Measurements from ENCODE around the gene PHC2.

Gene PHC2

DNA sequence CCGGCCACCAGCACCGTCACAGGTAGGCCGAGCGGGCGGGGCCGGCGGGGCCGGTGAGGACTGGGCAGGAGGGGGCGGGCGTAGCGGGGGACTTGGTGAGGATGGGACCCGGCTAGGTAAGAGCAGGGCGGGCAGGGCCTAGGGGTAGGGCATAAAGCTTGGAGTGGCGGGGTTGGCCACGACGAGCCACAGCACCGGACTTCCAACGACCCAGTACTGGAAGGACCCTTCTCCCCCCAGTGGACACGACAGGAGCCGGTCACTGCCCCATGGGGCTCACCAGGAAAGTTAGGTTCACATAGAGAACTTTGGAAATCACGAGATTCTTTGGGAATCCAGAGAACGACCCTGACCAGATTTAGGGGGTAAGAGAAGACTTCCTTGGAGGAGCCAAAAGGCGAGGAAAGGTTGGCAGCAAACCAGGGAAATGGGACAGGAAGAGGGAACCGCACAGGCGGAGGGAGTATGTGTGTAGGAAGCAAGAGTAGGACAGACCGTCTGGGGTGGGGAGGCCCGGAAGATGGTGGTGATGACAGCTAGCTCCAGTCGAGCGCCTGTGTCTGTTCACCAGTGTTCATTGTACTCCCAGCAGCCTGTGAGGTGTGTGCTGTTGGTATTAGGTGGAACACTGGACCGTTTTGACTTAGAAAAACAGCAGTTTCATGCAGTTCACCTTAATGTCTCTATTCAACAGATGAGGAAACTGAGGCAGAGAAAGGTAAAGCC lies 154.2 kb downstream of the PHC2 start:
- Histone ChIP-seq H3K9me3 (ENCODE audit: low read length) (no peaks in the 10 kb centered on the region), H3K27ac (ENCODE audit: low read depth, low read length, poor library complexity, severe bottlenecking) (no peak overlapping the region), H4K20me1 (ENCODE audit: insufficient read depth, low read length) (no peaks in the 10 kb centered on the region), H3K9me2 (ENCODE audit: low read depth, low read length) (no peaks in the 10 kb centered on the region), H3K4me2 (ENCODE audit: low read length) (no peak overlapping the region), H3K4me3 (ENCODE audit: low read depth, low read length, poor library complexity, severe bottlenecking) (no peak overlapping the region), H3K4me1 (ENCODE audit: insufficient read depth, low read length, severe bottlenecking) (no peaks in the 10 kb centered on the region), H3F3A (ENCODE audit: insufficient read depth, low read length) (no peaks in the 10 kb centered on the region), H2AFZ (ENCODE audit: low read length) (no peak overlapping the region), H3K79me2 (ENCODE audit: insufficient read depth, low read length) (no peaks in the 10 kb centered on the region), H3K36me3 (ENCODE audit: insufficient read depth, low read length) (no peaks in the 10 kb centered on the region), H3K27me3 (ENCODE audit: insufficient read depth, low read length) (no peaks in the 10 kb centered on the region), H3K9ac (ENCODE audit: low read length) (no peak overlapping the region)
- TF ChIP-seq, protein P1, sequence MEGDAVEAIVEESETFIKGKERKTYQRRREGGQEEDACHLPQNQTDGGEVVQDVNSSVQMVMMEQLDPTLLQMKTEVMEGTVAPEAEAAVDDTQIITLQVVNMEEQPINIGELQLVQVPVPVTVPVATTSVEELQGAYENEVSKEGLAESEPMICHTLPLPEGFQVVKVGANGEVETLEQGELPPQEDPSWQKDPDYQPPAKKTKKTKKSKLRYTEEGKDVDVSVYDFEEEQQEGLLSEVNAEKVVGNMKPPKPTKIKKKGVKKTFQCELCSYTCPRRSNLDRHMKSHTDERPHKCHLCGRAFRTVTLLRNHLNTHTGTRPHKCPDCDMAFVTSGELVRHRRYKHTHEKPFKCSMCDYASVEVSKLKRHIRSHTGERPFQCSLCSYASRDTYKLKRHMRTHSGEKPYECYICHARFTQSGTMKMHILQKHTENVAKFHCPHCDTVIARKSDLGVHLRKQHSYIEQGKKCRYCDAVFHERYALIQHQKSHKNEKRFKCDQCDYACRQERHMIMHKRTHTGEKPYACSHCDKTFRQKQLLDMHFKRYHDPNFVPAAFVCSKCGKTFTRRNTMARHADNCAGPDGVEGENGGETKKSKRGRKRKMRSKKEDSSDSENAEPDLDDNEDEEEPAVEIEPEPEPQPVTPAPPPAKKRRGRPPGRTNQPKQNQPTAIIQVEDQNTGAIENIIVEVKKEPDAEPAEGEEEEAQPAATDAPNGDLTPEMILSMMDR (IDR thresholded peaks at IDR 0.05; ENCODE audit: low read length): no peak
- TF ChIP-seq EZH2 (IDR thresholded peaks at IDR 0.05; ENCODE audit: borderline replicate concordance, low read length): no peak

DNA sequence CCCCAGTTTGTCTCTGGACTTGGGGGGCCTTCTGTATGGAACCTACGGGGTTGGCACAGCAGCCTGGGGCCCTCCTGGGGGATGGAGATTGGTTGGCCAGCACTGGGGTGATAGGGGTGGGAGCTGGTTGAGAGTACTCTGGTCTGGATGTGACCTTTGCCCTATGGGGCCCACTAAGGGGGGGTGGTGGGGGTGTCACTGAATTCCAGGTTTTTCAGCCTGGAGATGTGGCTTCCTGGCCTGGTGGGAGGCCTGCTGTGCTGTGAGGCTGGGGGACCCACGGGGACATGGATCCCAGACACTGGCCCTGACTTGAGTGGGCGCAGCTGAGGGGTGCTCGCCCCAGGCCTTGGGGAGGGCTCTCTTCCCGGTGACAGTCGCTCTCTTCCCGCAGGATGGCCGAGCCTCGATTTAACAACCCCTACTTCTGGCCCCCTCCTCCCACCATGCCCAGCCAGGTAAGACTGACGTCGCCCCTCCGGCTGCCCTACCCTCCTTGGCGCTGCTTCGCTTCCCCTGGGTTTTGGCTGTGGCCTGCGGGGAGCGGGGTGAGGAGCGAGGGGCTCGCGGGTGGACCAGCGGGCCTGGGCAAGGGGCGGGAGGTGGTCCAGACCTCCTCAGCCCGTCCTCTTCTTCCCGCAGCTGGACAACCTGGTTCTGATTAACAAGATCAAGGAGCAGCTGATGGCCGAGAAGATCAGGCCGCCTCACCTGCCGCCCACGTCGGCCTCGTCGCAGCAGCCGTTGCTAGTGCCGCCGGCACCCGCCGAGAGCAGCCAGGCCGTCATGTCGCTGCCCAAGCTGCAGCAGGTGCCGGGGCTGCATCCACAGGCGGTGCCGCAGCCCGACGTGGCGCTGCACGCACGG lies 155.0 kb downstream of the PHC2 start:
- no peak overlapping the region for H2AFZ ChIP-seq (ENCODE audit: low read length)
- no peaks in the 10 kb centered on the region for H3K4me1 ChIP-seq (ENCODE audit: insufficient read depth, low read length, severe bottlenecking)
- H3F3A ChIP-seq (ENCODE audit: insufficient read depth, low read length): no peaks in the 10 kb centered on the region
- no peaks in the 10 kb centered on the region for H3K27me3 ChIP-seq (ENCODE audit: insufficient read depth, low read length)
- no peaks in the 10 kb centered on the region for H3K9me2 ChIP-seq (ENCODE audit: low read depth, low read length)
- H3K79me2 ChIP-seq (ENCODE audit: insufficient read depth, low read length): no peaks in the 10 kb centered on the region
- no peak overlapping the region for H3K4me2 ChIP-seq (ENCODE audit: low read length)
- no peaks in the 10 kb centered on the region for H3K9me3 ChIP-seq (ENCODE audit: low read length)
- no peak overlapping the region for H3K27ac ChIP-seq (ENCODE audit: low read depth, low read length, poor library complexity, severe bottlenecking)
- H3K4me3 ChIP-seq (ENCODE audit: low read depth, low read length, poor library complexity, severe bottlenecking): no peak overlapping the region
- no peak overlapping the region for H3K9ac ChIP-seq (ENCODE audit: low read length)
- TF ChIP-seq, protein P1 (IDR thresholded peaks at IDR 0.05; ENCODE audit: low read length): no peak
- no peak for TF ChIP-seq EZH2 (IDR thresholded peaks at IDR 0.05; ENCODE audit: borderline replicate concordance, low read length)
- H4K20me1 ChIP-seq (ENCODE audit: insufficient read depth, low read length): no peaks in the 10 kb centered on the region
- no peaks in the 10 kb centered on the region for H3K36me3 ChIP-seq (ENCODE audit: insufficient read depth, low read length)

DNA sequence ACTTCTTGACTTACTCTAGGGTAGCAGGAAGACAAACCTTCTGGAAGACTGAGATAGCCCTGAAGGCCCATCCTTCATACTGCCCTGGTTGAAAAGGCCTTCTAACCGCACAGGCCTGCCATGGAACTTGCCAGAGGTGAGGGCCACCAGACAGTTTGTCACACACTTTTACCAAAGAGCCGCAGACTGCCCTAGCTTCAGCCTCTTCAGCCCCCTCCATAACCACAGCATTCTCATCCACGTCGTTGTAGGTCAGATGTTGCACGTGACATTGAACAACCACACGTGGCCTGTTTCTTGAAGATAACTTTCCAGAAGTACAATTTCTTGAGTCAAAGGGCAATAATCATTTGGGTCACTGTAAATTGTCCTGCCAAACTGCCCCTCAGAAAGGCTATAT lies 155.7 kb downstream of the PHC2 start:
- Histone ChIP-seq H3K9me3 (ENCODE audit: low read length) (no peaks in the 10 kb centered on the region), H3K9me2 (ENCODE audit: low read depth, low read length) (no peaks in the 10 kb centered on the region), H3K36me3 (ENCODE audit: insufficient read depth, low read length) (no peaks in the 10 kb centered on the region), H3K27ac (ENCODE audit: low read depth, low read length, poor library complexity, severe bottlenecking) (no peak overlapping the region), H3K9ac (ENCODE audit: low read length) (no peak overlapping the region), H3K4me1 (ENCODE audit: insufficient read depth, low read length, severe bottlenecking) (no peaks in the 10 kb centered on the region), H3K4me3 (ENCODE audit: low read depth, low read length, poor library complexity, severe bottlenecking) (no peak overlapping the region), H4K20me1 (ENCODE audit: insufficient read depth, low read length) (no peaks in the 10 kb centered on the region), H3K27me3 (ENCODE audit: insufficient read depth, low read length) (no peaks in the 10 kb centered on the region), H3F3A (ENCODE audit: insufficient read depth, low read length) (no peaks in the 10 kb centered on the region), H3K79me2 (ENCODE audit: insufficient read depth, low read length) (no peaks in the 10 kb centered on the region), H3K4me2 (ENCODE audit: low read length) (no peak overlapping the region), H2AFZ (ENCODE audit: low read length) (no peak overlapping the region)
- TF ChIP-seq, protein P1 (IDR thresholded peaks at IDR 0.05; ENCODE audit: low read length): no peak
- no peak for TF ChIP-seq EZH2 (IDR thresholded peaks at IDR 0.05; ENCODE audit: borderline replicate concordance, low read length)
